ENCODE measurements around the gene PIEZO2. TPM values are rescaled to one million over a fixed set of nuclear protein-coding genes. Genes with fewer than 3 reads are reported as not detected.

The PIEZO2 gene
- total RNA-seq, 1 donor from 2014 or later: 134 TPM

DNA sequence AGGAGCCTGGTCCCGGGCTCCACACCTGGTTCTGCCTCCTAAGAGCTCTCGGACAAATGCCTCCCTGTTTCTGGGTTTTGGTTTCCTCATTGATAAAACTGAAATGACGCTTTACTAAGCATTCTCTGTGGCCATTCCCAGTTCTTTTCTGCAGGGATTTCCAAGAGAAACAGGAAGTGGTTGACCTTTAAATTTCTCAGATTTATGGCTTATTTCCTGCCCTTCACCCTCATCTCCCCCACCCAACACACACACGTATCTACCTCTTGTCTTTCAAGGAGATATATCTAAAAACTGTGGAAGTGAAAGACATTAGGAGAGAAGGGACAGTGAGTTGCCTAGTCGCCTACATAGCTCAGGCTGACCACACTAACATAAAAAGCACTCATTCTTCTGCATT is 53.0 kb downstream of the PIEZO2 start:
- DNase-seq (ENCODE audit: extremely low spot score, unreplicated experiment): no peak
- peaks cover 37% of the 10 kb centered on the region for H3K4me1 Mint-ChIP-seq (ENCODE audit: unreplicated experiment)
- H3K27me3 Mint-ChIP-seq (ENCODE audit: unreplicated experiment): no peaks in the 10 kb centered on the region
- H3K27ac Mint-ChIP-seq (ENCODE audit: unreplicated experiment): no peak overlapping the region
- TF ChIP-seq, protein P1, sequence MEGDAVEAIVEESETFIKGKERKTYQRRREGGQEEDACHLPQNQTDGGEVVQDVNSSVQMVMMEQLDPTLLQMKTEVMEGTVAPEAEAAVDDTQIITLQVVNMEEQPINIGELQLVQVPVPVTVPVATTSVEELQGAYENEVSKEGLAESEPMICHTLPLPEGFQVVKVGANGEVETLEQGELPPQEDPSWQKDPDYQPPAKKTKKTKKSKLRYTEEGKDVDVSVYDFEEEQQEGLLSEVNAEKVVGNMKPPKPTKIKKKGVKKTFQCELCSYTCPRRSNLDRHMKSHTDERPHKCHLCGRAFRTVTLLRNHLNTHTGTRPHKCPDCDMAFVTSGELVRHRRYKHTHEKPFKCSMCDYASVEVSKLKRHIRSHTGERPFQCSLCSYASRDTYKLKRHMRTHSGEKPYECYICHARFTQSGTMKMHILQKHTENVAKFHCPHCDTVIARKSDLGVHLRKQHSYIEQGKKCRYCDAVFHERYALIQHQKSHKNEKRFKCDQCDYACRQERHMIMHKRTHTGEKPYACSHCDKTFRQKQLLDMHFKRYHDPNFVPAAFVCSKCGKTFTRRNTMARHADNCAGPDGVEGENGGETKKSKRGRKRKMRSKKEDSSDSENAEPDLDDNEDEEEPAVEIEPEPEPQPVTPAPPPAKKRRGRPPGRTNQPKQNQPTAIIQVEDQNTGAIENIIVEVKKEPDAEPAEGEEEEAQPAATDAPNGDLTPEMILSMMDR (IDR thresholded peaks at IDR 0.05): no peak
- H3K4me3 Mint-ChIP-seq (ENCODE audit: unreplicated experiment): no peak overlapping the region
- H3K36me3 Mint-ChIP-seq (ENCODE audit: unreplicated experiment): peaks cover 2% of the 10 kb centered on the region
- H3K9me3 Mint-ChIP-seq (ENCODE audit: unreplicated experiment): no peaks in the 10 kb centered on the region

DNA sequence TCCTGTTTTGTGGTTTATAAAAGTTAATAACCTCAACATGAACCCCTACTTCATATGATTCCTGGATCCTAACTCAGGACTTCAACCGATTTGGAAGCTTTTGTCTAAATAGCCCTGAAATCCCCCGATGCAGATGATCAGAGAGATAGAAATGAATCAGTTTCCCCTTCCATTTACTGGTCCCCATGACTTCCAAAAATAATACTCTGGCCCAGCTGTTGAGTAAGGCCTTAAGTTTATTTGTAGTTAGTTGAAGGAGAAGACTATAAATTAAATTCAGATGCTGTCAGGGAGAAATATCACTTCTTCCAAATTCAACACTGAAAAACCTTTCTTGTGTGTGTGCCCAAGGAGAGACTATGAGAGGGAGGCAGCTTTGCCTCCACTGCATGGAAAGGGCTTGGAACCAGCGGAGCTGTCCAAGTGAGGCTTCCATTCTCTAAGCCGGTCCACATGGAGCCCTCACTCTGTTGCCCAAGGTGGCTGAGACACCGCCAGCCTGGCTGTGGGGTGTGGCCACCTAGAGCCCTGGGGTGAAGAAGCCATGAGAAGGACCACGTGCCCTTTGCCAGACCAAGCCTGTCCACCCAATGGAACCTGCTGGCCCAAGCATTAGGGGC is 53.6 kb downstream of the PIEZO2 start:
- TF ChIP-seq, protein P1 (IDR thresholded peaks at IDR 0.05): no peak
- no peaks in the 10 kb centered on the region for H3K27me3 Mint-ChIP-seq (ENCODE audit: unreplicated experiment)
- H3K9me3 Mint-ChIP-seq (ENCODE audit: unreplicated experiment): no peaks in the 10 kb centered on the region
- peaks cover 2% of the 10 kb centered on the region for H3K36me3 Mint-ChIP-seq (ENCODE audit: unreplicated experiment)
- H3K27ac Mint-ChIP-seq (ENCODE audit: unreplicated experiment): no peak overlapping the region
- DNase-seq (ENCODE audit: extremely low spot score, unreplicated experiment): no peak
- peaks cover 41% of the 10 kb centered on the region for H3K4me1 Mint-ChIP-seq (ENCODE audit: unreplicated experiment)
- no peak overlapping the region for H3K4me3 Mint-ChIP-seq (ENCODE audit: unreplicated experiment)

DNA sequence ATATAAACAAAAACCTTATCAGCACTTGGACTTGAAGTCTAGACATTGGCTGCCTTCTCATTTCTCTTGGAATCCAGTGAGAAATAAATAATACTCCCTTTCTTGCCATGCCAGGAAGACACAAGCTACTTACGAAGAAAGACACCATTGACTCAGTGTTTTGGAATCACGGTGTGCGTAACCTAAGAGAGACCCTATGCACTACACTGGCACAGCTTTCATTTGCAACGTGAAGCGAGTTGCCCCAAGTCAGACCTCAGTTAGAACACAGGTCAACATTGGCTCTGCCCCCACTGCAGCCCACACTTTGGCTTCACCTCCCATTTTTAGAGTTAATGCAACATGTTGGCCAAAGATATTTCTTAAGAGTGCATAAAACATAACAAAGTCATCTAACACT is 54.2 kb downstream of the PIEZO2 start:
- TF ChIP-seq, protein P1 (IDR thresholded peaks at IDR 0.05): no peak
- Mint-ChIP-seq H3K4me1 (ENCODE audit: unreplicated experiment) (peaks cover 44% of the 10 kb centered on the region), H3K36me3 (ENCODE audit: unreplicated experiment) (peaks cover 2% of the 10 kb centered on the region), H3K27me3 (ENCODE audit: unreplicated experiment) (no peaks in the 10 kb centered on the region), H3K4me3 (ENCODE audit: unreplicated experiment) (no peak overlapping the region), H3K27ac (ENCODE audit: unreplicated experiment) (no peak overlapping the region), H3K9me3 (ENCODE audit: unreplicated experiment) (no peaks in the 10 kb centered on the region)
- DNase-seq (ENCODE audit: extremely low spot score, unreplicated experiment): no peak

DNA sequence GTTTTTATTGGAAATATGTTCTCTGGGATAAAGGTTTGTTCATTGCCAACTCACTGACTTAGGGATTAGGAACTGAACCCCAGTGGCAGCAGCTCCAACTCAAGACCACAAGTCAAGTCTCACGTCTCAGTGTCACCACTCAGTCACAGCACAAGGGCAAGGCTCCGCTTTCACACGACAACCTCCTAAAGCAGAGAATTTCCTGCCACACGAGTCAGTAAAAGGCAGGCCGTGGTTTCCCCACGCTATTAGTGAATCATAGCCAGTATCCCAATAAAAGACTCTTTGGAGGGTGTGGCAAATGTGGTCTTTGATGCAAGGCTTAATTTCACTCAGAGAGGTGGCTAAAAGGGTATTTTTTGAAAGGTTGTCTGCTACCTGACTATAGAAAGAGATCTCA is 57.6 kb downstream of the PIEZO2 start:
- H3K27me3 Mint-ChIP-seq (ENCODE audit: unreplicated experiment): no peaks in the 10 kb centered on the region
- peaks cover 6% of the 10 kb centered on the region for H3K36me3 Mint-ChIP-seq (ENCODE audit: unreplicated experiment)
- TF ChIP-seq, protein P1 (IDR thresholded peaks at IDR 0.05): no peak
- H3K9me3 Mint-ChIP-seq (ENCODE audit: unreplicated experiment): no peaks in the 10 kb centered on the region
- no peak overlapping the region for H3K4me3 Mint-ChIP-seq (ENCODE audit: unreplicated experiment)
- H3K27ac Mint-ChIP-seq (ENCODE audit: unreplicated experiment): no peak overlapping the region
- DNase-seq (ENCODE audit: extremely low spot score, unreplicated experiment): no peak
- peaks cover 48% of the 10 kb centered on the region for H3K4me1 Mint-ChIP-seq (ENCODE audit: unreplicated experiment)

DNA sequence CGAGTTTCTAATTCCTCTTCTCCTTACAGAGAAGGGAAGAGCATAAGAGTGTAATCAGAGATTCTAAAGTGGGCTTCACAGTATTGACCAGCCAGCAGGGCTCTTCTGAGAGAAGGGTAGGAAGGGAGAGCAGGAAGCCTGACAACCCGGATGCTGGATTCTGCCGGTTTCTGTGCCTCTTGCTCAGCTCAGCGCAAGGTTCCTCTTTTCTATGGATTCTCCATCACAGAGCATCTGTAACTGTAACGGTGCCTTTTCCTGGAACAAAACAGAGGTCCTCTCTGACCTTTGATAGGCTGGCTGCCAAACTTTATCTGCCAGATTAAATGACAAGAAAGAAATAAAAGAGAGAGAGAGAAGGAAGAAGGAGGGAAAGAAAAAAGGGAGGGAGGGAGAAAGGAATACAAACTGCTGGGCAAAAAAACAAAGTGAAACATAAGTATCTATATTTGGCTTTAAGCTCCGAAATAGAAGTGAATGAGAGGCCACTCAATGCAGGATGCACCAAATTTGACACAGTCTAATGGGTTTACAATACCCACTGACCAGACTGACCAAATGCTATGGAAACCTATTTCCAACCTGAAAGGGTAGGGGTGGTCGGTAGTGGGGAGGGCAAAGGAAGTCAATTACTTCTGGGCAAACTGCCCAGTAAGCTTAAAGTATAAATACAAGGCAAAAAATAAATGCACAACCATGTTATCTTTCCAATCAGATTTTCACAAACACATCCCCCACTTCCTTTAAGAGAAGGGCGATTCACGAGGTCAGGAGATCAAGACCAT is 59.2 kb downstream of the PIEZO2 start:
- TF ChIP-seq, protein P1 (IDR thresholded peaks at IDR 0.05): no peak
- H3K27me3 Mint-ChIP-seq (ENCODE audit: unreplicated experiment): no peaks in the 10 kb centered on the region
- H3K36me3 Mint-ChIP-seq (ENCODE audit: unreplicated experiment): peaks cover 6% of the 10 kb centered on the region
- no peak overlapping the region for H3K4me3 Mint-ChIP-seq (ENCODE audit: unreplicated experiment)
- H3K27ac Mint-ChIP-seq (ENCODE audit: unreplicated experiment): no peak overlapping the region
- H3K4me1 Mint-ChIP-seq (ENCODE audit: unreplicated experiment): peaks cover 38% of the 10 kb centered on the region
- no peak for DNase-seq (ENCODE audit: extremely low spot score, unreplicated experiment)
- H3K9me3 Mint-ChIP-seq (ENCODE audit: unreplicated experiment): no peaks in the 10 kb centered on the region
